Epithelial cell of proximal tubule (primary cell): ENCODE measurements around the gene TMEM108. TPM values are rescaled to one million over a fixed set of nuclear protein-coding genes. Genes with fewer than 3 reads are reported as not detected.

Experiments
- DNase-seq: peaks from one replicate; pipeline ENCODE4 v3.0.0-alpha.2; 2011; ENCODE audit warnings: low read depth
- H3K4me3 ChIP-seq: 2 replicates; pipeline ENCODE4 v1.5.1; 2011; ENCODE audit warnings: low read depth, mild to moderate bottlenecking, low read length
- total RNA-seq: library from RNA; depleted of rRNA; stranded (reverse); fragments of >200 nt; gene quantifications from 2 replicates; pipeline ENCODE4 v1.2.3, GENCODE V29; 2015
- TF ChIP-seq, protein P1 (sequence below): conservative IDR thresholded peaks from 2 replicates; pipeline ENCODE4 v1.5.1; 2012; ENCODE audit warnings: low read depth, mild to moderate bottlenecking, low read length

TMEM108 gene
- total RNA-seq, 1 donor from 2014 or later: 1.7 TPM

DNA sequence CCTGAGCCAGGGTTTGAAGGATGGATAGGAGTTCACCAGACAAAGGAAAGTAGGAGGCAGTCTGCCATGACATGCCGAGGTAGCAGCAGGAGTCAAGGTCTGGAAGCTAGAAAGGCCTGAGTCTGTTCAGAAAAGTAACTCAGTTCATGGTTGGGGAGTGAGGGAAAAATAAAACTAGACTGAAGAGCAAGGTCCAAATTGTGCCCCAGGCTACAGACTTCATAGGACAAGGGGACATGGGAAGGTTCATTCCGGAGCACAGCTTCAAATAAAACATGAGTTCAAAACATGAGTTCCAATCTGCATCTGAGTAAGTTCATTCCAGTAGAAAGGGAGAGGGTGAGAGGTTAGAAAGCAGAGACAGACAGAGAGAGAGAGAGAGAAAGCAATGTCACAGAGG is 401.4 kb downstream of the TMEM108 start:
- H3K4me3 ChIP-seq: no peak overlapping the region
- TF ChIP-seq, protein P1, sequence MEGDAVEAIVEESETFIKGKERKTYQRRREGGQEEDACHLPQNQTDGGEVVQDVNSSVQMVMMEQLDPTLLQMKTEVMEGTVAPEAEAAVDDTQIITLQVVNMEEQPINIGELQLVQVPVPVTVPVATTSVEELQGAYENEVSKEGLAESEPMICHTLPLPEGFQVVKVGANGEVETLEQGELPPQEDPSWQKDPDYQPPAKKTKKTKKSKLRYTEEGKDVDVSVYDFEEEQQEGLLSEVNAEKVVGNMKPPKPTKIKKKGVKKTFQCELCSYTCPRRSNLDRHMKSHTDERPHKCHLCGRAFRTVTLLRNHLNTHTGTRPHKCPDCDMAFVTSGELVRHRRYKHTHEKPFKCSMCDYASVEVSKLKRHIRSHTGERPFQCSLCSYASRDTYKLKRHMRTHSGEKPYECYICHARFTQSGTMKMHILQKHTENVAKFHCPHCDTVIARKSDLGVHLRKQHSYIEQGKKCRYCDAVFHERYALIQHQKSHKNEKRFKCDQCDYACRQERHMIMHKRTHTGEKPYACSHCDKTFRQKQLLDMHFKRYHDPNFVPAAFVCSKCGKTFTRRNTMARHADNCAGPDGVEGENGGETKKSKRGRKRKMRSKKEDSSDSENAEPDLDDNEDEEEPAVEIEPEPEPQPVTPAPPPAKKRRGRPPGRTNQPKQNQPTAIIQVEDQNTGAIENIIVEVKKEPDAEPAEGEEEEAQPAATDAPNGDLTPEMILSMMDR: no peak
- no peak for DNase-seq

DNA sequence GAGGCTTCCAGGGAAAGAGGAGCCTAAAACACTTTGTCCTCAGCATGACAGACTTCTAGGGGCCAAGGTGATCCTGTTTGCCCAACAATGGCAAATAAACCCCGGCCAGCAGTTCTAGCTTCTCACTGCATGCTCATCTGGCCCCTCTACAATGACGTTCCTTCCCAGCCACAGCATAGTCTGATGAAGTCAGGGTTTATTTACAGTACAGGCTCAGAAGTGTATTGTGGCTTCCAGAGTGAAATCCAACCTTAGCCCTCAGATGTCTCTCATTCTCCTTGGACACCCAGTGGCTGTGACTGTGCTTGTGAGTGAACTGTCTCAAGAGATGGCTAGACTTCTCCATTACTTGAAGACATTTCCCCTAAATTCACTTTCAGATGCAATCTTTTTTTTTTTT is 402.5 kb downstream of the TMEM108 start:
- DNase-seq: no peak
- TF ChIP-seq, protein P1: no peak

DNA sequence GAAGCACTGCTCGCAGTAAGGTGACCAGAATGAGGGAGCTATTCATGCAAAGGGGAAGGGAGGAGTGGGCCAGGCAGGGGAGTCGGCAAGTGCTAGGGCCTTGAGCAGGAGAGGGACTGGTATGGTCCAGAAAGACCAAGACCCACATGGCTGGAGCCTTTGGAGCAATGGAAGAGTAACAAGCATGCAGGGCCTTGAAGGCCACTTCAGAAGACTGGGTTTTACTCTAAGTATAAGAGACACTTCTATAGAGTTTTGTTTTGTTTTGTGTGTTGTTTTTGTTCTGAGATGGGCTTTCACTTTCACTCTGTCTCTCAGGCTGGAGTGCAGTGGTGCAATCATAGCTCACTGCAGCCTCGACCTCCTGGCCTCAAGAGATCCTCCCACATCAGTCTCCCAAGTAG is 403.7 kb downstream of the TMEM108 start:
- no peak overlapping the region for H3K4me3 ChIP-seq
- no peak for DNase-seq
- TF ChIP-seq, protein P1: no peak

More for the DNA sequence above, 402.5 kb downstream of the TMEM108 start:
- H3K4me3 ChIP-seq: no peak overlapping the region

DNA sequence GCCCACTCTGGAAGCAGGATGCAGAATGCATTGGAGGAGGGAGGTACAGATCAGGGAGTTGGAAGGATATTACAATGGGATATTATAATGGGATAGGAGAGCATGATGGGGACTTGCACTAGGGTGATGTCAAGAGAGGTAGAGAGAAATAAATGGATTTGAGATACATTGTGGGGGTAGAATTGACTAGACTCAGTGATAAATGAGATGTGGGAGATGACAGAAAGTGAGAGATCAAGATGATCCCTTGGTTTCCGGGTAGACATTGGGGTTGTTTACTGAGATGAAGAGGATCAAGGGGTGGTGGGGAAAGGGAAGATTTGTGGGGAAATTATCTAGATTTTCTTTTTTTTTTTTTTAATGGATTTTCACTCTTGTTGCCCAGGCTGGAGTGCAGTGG is 404.3 kb downstream of the TMEM108 start:
- no peak overlapping the region for H3K4me3 ChIP-seq

DNA sequence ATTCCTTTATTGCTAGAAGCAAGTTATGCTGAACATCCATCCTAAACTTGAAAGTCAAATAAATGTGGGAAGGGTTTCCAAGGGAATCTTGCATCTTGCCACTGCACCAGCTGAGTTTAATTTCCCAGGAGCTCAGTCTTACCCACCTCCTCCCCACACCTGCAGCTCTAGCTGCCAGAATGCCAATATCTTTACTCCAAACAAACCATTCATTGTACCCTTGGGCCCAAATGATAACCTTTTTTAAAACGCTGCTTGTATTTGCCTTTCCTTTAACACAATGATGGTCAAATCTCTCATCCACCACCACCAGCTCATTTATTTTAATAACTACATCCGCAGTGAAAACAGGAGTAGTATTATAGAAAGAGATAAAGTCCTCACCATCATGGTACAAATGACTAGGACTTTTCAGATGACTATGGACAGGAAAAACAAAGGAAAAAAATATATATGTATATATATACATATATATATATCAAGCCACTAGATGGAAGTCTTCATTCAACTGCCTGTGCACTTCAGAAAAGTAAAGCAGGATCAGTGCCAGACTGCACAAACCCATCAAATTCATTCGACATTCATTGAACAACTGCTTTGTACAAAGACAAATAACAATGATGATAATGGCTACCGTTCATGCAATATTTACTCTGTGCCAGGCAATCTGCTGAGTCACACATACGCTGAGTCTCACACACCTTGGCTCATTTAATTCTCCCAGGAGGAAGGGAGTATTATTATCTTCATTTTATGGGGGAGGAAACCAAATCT is 405.6 kb downstream of the TMEM108 start:
- H3K4me3 ChIP-seq: no peak overlapping the region
- no peak for DNase-seq

More for the DNA sequence above, 404.3 kb downstream of the TMEM108 start:
- DNase-seq: no peak
- TF ChIP-seq, protein P1: no peak

DNA sequence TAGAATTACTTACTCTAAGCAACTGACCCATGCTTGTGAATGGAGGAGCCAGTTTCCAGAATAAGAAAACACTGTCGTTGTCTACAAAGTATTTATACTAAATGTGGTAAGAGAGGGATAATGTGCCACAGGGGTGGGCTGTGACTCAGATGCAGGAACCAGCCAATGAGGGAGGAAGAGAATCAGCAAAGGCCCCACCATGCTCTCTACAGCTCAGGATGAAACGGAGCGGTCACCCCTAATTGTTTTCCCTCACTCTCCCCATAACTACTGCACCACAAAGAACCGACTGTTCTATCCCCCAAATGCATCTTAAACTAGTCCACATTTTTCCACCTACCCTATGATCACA is 406.2 kb downstream of the TMEM108 start:
- TF ChIP-seq, protein P1: no peak
- H3K4me3 ChIP-seq: no peak overlapping the region

More for the DNA sequence above, 405.6 kb downstream of the TMEM108 start:
- TF ChIP-seq, protein P1: no peak

DNA sequence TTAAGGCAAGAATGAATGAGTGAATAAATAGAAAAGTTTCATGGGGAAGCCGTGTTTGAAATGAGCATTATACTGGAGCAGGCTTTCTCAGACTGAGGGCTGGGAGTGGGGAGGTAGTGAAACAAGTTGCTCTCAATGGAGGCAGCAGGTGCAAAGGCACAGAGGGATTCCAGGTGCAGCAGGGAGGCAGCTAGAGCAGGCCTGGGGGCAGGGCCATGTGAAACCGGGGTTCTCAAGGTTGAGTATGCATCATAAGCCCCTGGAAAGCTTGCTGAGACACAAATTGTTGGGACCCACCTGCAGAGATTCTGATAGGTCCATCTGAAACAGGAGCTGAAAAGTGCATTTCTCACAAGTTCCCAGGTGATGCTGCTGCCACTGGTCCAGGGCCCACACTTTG is 406.9 kb downstream of the TMEM108 start:
- TF ChIP-seq, protein P1: no peak
- H3K4me3 ChIP-seq: no peak overlapping the region
- no peak for DNase-seq

More for the DNA sequence above, 406.2 kb downstream of the TMEM108 start:
- DNase-seq: no peak
